Smooth muscle cell (in vitro differentiated cells): ENCODE measurements around the gene APOB. TPM values are rescaled to one million over a fixed set of nuclear protein-coding genes. Genes with fewer than 3 reads are reported as not detected.

ENCODE experiments used
- DNase-seq: peaks from one replicate; lab custom pipeline; 2025; ENCODE audit not compliant: unreplicated experiment; lab: John Stamatoyannopoulos, UW
- H2AFZ ChIP-seq: fragments of 200-600 bp; sonication (generic); 2 replicates; pipeline ENCODE4 v1.6.0; 2016; ENCODE audit warnings: antibody characterized with exemption, low read depth, mild to moderate bottlenecking
- H3F3A ChIP-seq: fragments of 200-600 bp; sonication (generic); 2 replicates; pipeline ENCODE4 v1.6.0; 2017; ENCODE audit warnings: antibody characterized with exemption, low read depth
- H3K27ac ChIP-seq: fragments of 200-600 bp; sonication (generic); 2 replicates; pipeline ENCODE4 v1.5.1; 2016; ENCODE audit warnings: low read depth, mild to moderate bottlenecking
- H3K27me3 ChIP-seq: fragments of 200-600 bp; sonication (generic); 2 replicates; pipeline ENCODE4 v1.6.1; 2016; ENCODE audit warnings: low read depth, mild to moderate bottlenecking
- H3K36me3 ChIP-seq: fragments of 200-600 bp; sonication (generic); 2 replicates; pipeline ENCODE4 v1.5.1; 2016; ENCODE audit warnings: low read depth
- H3K4me1 ChIP-seq: fragments of 200-600 bp; sonication (generic); 2 replicates; pipeline ENCODE4 v1.5.1; 2016; ENCODE audit warnings: low read depth
- H3K4me2 ChIP-seq: fragments of 200-600 bp; sonication (generic); 2 replicates; pipeline ENCODE4 v1.6.0; 2016; ENCODE audit warnings: mild to moderate bottlenecking
- H3K4me3 ChIP-seq: fragments of 200-600 bp; sonication (generic); 2 replicates; pipeline ENCODE4 v1.5.1; 2016; ENCODE audit warnings: mild to moderate bottlenecking
- H3K79me2 ChIP-seq: fragments of 200-600 bp; sonication (generic); 2 replicates; pipeline ENCODE4 v1.6.0; 2016; ENCODE audit warnings: low read depth, mild to moderate bottlenecking
- H3K9ac ChIP-seq: fragments of 200-600 bp; sonication (generic); 2 replicates; pipeline ENCODE4 v1.6.0; 2016; ENCODE audit warnings: low read depth
- H3K9me3 ChIP-seq: fragments of 200-600 bp; sonication (generic); replicated peaks from 2 replicates; pipeline ENCODE4 v1.5.1; 2016; ENCODE audit warnings: low read depth
- H4K20me1 ChIP-seq: fragments of 200-600 bp; sonication (generic); 2 replicates; pipeline ENCODE4 v1.6.0; 2016; ENCODE audit warnings: low read depth
- CTCF ChIP-seq: fragments of 200-600 bp; sonication (generic); IDR thresholded peaks from 2 replicates; pipeline ENCODE4 v1.5.1; 2017; ENCODE audit warnings: borderline replicate concordance, mild to moderate bottlenecking, antibody characterized with exemption; ENCODE audit not compliant: insufficient read depth, poor library complexity, severe bottlenecking
- WGBS: methylation state at CpG from one replicate; pipeline ENCODE4 v1.1.7; 2016; ENCODE audit warnings: low lambda C conversion rate; 5-methylcytosine and 5-hydroxymethylcytosine counted together
- polyA plus RNA-seq: library from polyadenylated mRNA; unstranded; fragments of >200 nt; fragmentation: Nextera tagmentation; extraction: Ambion mirVana; gene quantifications from 2 replicates; pipeline ENCODE4 v1.2.1, GENCODE V29; 2016
- total RNA-seq: library from RNA; depleted of rRNA; stranded (reverse); fragments of >200 nt; gene quantifications from 2 replicates; pipeline ENCODE4 v1.2.3, GENCODE V29; 2014

APOB gene
- total and polyA plus RNA-seq, 2 experiments from 2014 or later: under 0.01 to 0.09 TPM

GRCh38 chr2:20994130-20994529 is 49.7 kb downstream of the APOB start:
- H3K4me2 ChIP-seq: no peak overlapping the region
- DNase-seq: no peak
- TF ChIP-seq CTCF: no peak
- H4K20me1 ChIP-seq: no peaks in the 10 kb centered on the region
- H2AFZ ChIP-seq: no peak overlapping the region
- H3K36me3 ChIP-seq: no peaks in the 10 kb centered on the region
- H3K9ac ChIP-seq: no peak overlapping the region
- H3K4me1 ChIP-seq: no peaks in the 10 kb centered on the region
- no peaks in the 10 kb centered on the region for H3F3A ChIP-seq
- no peaks in the 10 kb centered on the region for H3K79me2 ChIP-seq
- no peaks in the 10 kb centered on the region for H3K9me3 ChIP-seq
- WGBS: 56% methylated on average over 5 of the region's 5 CpGs
- no peaks in the 10 kb centered on the region for H3K27me3 ChIP-seq
- no peak overlapping the region for H3K4me3 ChIP-seq
- H3K27ac ChIP-seq: no peak overlapping the region

DNA sequence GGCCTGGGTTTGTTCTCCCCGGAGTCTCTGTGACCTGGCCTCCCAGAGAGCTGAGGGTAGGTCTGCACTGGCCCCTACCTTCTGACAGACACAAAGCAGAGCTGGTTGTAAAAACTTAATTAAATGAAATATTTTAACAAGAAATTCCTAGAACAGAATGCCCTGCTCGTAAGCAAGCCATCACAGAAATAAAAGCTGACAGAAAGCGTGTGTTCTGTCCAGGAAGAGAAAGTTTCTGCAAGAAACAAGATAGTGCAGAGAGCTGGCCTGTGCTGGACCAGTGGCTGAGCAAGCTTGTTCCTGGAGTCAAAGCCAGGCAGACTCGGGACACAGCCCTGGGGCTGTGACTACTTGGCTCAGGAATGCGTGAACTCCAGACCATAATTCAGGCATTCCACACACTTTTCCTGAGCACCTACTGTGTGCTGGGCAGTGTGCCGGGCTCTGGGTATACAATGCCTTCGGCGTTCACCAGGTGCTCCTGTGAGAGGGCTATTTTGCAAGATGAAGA is 51.6 kb downstream of the APOB start:
- 23% methylated on average over 8 of the region's 8 CpGs for WGBS
- no peak overlapping the region for H3K27ac ChIP-seq

DNA sequence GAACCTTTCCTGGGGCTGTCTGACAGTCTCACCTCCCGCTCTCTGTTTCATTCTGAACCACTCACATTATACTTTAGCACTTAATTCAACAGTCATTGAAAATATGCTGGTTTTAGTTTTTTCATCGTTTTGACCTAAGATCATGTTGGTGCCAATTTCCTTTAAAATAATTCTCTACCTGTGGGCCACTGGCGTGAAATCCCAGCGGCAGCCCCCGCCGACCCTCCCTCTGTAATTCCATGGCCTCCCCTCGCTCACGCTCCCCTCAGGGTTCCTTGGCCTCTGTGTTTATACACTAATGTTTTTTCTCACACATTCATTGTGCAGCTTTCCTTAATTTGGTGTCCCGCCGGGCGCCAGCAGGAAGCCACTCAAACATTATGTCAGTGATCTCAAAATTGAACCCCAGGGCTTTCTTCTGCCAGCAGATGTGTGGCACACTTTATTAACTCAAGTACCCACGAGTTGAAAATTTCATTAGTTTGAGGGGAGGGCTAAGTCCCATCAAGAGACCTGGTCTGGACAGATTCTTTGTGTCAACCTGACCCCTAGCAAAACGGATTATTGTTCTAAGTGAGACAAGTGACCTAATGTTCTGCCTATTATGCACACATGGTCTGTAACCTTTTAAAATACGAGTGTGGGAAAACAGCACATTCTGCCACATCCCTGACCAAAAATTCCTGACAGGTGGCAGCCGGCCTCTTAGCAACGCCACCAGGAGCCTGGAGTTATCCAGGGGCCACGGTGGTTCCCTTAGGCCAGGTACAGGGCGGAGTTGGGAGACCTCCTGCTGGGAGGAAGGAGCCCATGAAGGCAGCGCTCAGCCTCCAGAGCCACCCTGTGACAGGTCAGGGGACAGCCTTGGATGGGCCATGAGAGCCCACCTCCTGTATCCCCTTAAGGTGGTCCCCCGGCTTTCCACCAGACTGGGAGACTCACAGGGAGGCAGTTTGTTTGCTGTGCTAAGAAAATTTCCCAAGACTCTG is 53.1 kb downstream of the APOB start:
- no peak overlapping the region for H3K4me3 ChIP-seq
- H3K9ac ChIP-seq: no peak overlapping the region
- no peaks in the 10 kb centered on the region for H3F3A ChIP-seq
- TF ChIP-seq CTCF: no peak
- no peak overlapping the region for H3K27ac ChIP-seq
- H3K36me3 ChIP-seq: no peaks in the 10 kb centered on the region
- H3K4me1 ChIP-seq: no peaks in the 10 kb centered on the region
- H3K4me2 ChIP-seq: no peak overlapping the region
- 86% methylated on average over 20 of the region's 20 CpGs for WGBS
- DNase-seq: no peak
- H3K79me2 ChIP-seq: no peaks in the 10 kb centered on the region
- H3K9me3 ChIP-seq: no peaks in the 10 kb centered on the region
- no peak overlapping the region for H2AFZ ChIP-seq
- H4K20me1 ChIP-seq: no peaks in the 10 kb centered on the region
- H3K27me3 ChIP-seq: no peaks in the 10 kb centered on the region

More for the DNA sequence above, 51.6 kb downstream of the APOB start:
- H3K9ac ChIP-seq: no peak overlapping the region
- no peak overlapping the region for H3K4me3 ChIP-seq
- no peaks in the 10 kb centered on the region for H3K27me3 ChIP-seq
- H2AFZ ChIP-seq: no peak overlapping the region
- H4K20me1 ChIP-seq: no peaks in the 10 kb centered on the region
- no peaks in the 10 kb centered on the region for H3K9me3 ChIP-seq
- no peak for TF ChIP-seq CTCF
- H3F3A ChIP-seq: no peaks in the 10 kb centered on the region
- no peaks in the 10 kb centered on the region for H3K36me3 ChIP-seq
- DNase-seq: no peak
- no peak overlapping the region for H3K4me2 ChIP-seq
- H3K79me2 ChIP-seq: no peaks in the 10 kb centered on the region
- H3K4me1 ChIP-seq: no peaks in the 10 kb centered on the region

- Histone ChIP-seq H3K36me3 (no peaks in the 10 kb centered on the region), H3K4me2 (no peak overlapping the region), H3K4me1 (no peaks in the 10 kb centered on the region), H2AFZ (no peak overlapping the region), H3F3A (no peaks in the 10 kb centered on the region), H3K27me3 (no peaks in the 10 kb centered on the region), H3K9me3 (no peaks in the 10 kb centered on the region), H3K27ac (no peak overlapping the region), H4K20me1 (no peaks in the 10 kb centered on the region), H3K4me3 (no peak overlapping the region), H3K79me2 (no peaks in the 10 kb centered on the region), H3K9ac (no peak overlapping the region)
- TF ChIP-seq CTCF: no peak
- 100% methylated on average over 1 of the region's 1 CpG for WGBS
- DNase-seq: no peak
Observed at GRCh38 chr2:20989404-20989803, 54.5 kb downstream of the APOB start.
